Medulla oblongata (tissue), 1 donor: ENCODE data around the gene DEFB108B.
"Not testable (repeated sequence)": the region's sequence is repeated elsewhere in the genome, so short reads cannot be mapped to it uniquely, and the experiment has no call there.

Source experiments
- DNase-seq: peaks from one replicate; pipeline ENCODE4 v3.0.0-alpha.2; 2015; ENCODE audit errors: extremely low spot score

Gene DEFB108B

DNA sequence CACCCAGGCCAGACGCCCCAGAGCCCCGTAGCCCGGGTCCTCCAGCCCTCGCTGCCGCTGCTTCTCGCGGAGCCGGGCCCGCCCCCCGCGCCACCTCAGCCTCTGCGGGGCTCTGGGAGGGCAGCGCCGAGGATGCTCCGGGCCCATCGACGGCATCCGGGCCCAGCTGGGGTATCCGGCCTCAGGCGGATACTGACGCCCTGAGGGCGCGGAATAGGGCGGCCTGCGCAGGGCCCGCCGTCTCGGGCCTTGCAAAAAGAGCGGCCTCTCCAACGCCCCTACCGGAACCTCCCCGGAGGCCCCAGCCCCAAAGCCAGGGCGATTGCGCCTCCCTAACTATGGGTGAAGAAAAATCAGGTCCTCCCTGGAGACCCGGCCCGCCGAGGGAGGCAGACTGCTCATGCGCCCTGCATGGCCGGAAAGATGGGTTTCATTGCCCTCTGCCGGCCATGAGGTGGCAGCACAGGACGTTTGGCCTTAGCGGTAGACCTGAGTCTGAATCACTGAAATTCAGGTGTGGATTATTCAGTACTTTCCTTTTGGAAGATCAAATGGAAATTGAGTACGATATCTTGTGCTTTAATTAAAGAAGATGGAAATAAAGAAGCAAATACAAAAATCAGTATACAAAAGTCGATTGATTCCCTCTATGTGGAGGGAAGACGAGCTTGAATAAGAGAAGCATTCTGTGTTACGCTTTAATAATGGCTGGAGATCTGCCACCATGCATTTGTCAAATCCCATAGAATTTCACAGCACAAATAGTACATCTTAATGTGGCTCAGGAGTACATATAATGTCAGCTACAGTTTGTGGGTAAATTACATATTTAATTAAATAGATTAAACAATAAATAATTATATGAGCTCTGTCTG is 19.3 kb upstream of the DEFB108B start:
- peak; percentile 89 for DNase-seq

DNA sequence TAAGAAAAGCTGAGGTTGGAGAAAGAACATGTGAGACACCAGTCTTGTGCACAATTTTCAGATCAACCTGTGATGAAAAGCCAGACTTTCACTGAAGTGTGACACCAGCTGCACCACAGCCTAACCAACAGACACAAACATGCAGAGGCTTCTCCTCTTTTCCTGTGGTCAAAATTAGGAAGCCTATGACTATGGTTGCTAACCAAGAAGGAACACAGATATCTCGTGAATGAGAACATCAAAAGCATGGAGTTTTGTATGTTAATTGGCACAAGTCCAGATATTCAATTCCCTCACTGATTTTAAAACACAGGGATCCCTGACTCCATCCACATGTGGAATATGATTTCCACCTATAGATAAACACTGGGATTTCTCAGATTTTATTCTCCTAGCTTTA is 11.5 kb upstream of the DEFB108B start:
- not testable (repeated sequence) for DNase-seq

DNA sequence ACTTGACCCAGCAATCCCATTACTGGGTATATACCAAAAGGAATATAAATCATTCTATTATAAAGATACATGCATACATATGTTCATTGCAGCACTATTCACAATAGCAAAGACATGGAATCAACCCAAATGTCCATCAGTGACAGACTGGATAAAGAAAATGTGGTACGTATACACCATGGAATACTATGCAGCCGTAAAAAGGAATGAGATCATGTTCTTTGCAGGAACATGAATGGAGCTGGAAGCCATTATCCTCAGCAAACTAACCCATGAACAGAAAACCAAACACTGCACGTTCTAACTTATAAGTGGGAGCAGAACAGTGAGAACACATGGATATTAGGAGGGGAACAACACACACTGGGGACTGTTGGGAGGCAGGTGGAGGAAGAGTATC is 3.8 kb upstream of the DEFB108B start:
- not testable (repeated sequence) for DNase-seq

DNA sequence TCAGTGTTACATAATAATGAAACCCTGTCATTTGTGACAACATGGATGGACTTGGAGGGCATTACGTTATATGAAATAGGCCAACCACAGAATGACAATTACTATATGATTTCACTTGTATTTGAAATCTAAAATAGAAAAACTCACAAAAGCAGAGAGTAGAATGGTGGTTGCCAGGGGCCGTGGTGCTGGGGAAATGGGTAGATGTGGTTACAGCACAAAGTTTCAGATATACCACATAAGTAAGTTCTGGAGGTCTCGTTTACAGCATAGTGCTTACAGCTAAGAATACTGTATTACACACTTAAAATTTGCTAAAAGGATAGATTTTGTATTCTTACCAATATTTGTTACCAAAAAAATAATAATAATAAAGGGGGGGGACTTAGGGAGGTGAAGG is 3.3 kb upstream of the DEFB108B start:
- not testable (repeated sequence) for DNase-seq

DNA sequence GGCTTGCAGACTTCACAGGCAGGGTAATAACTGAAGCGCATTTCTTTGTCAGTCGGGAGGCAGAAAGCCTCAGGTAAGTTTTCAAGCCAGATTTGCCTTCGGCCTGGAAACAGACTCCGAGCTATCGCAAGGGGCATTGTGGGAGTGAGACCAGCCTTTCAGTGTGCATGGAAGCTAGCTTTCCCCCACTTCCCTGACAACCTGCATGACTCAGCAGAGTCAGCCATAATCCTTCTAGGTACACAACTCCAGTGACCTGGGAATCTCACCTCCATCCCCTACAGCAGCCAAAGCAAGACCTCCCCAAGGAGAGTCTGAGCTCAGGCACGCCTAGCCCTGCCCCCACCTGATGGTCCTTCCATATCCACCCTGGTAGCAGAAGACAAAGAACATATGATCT is 9.7 kb downstream of the DEFB108B start:
- not testable (repeated sequence) for DNase-seq

DNA sequence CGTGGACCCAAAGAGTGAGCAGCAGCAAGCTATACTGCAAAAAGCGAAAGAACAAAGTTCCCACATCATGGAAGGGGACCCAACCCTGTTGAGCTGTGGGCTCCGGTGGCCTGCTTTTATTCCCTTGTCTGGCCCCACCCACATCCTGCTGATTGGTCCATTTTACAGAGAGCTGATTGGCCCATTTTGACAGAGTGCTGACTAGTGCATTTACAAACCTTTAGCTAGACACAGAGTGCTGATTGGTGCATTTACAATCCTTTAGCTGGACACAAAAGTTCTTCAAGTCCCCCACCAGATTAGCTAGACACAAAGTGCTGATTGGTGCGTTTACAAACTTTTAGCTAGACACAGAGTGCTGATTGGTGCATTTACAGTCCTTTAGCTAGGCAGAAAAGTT is 10.4 kb downstream of the DEFB108B start:
- DNase-seq: not testable (repeated sequence)

DNA sequence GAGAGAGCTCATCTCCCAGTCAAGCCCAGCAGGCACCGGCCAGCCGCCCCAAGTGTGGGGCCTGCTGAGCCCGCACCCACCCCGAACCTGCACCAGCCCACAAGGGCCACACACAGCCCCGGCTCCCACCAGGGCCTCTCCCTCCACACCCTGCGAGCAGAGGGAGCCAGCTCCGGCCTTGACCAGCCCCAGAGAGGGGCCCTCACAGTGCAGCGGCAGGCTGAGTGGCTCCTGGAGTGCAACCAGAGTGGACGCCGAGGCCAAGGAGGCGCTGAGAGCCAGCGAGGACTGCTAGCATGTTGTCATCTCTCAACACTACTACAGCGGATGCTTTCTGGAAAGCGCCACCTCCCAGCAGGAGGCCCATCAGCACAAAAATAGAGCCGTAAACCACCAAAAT is 10.9 kb downstream of the DEFB108B start:
- DNase-seq: no peak

DNA sequence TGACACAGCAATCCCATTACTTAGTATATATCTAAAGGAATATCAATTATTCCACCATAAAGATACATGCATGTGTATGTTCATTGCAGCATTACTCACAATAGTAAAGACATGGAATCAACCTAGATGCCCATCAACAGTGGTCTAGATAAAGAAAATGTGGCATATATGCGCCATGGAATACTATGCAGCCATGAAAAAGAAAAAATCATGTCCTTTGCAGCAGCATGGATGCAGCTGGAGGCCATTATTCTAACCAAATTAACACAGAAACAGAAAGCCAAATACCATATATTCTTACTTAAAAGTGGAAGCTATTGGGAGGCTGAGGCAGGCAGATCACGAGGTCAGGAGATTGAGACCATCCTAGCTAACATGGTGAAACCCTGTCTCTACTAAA is 20.9 kb downstream of the DEFB108B start:
- not testable (repeated sequence) for DNase-seq

DNA sequence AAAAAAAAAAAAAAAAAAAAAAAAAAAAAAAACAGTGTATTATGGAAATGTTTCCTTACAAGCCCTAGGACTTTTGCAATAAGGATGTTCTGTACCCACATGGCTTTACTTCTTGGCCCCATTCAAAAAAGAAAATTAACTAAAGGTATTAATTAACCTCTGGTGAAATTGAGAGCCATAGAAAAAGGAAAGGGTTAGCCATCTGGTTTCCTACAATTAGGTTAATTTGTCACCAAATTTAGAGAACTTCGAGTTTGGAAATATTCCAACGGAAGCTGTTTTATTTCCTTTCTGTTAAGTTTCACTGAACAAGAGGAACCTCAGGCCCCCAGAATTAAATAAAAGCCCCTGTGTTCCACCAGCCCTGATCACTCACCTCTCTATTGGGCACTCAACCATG is 22.9 kb downstream of the DEFB108B start:
- not testable (repeated sequence) for DNase-seq

DNA sequence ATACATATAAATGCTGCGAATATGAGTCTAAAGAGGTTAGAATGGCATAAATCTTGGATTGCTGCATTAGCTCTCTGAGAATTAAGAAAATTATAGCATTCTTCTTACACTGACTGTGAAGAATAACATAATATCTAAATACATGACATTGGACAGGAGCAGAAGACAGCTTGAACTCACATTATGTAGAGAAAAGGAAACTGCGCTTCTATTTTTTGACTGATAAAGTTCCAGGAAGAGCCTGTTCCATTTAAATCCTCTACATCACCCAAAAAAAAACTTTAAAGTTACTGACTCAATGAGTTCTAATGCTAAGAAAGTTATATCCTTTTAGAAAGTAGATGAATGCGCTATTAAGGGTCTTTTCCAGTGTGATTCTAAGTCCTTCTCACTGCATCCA is 27.8 kb downstream of the DEFB108B start:
- DNase-seq: not testable (repeated sequence)

DNA sequence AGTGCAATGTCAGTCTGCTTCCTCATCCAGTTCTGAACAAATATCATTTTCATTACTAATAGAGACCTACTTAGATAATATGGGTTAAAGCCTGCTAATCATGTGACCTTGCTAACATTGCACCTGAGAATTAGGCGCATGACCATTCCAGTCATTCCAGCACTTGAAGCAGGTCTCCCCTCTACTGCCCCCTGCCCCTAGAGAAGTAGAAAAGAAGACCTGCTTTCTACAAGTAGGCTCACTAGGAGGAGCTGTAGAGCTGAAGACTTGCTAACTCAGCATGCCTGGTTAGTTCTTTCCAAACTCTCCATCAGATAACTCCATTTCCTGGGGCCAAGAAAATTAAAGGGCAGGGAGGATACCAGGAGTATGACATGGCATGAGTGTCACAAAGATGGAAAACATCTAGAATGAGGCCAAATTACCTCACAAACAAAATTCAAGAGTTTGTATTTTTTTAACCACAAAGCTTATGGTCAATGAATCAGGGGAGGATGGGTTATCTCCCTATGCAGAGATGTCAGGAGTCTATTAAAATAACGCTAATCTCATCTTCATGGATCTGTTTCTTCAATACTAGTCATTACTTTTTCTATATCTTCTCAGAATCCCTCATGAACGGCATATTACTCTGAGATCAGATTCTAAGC is 31.1 kb downstream of the DEFB108B start:
- DNase-seq: peak; percentile 40

DNA sequence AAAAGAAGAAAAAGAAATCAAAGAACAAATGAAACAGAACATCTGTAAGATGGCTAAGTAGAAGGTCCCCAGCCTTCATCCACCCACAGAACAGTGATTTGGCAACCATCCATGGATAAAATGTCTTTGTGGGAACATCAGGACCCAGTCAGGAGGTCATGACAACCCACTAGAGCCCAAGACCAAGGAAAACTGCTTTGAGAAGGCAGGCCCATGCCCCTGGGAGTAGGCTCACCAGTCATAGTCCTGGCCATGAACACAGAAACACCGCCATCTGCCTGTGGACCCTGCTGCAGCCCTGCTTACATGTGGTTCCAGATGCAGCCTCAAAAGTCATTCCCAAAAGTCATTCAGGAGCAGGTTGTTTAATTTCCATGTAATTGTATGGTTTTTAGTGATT is 34.2 kb downstream of the DEFB108B start:
- DNase-seq: not testable (repeated sequence)

DNA sequence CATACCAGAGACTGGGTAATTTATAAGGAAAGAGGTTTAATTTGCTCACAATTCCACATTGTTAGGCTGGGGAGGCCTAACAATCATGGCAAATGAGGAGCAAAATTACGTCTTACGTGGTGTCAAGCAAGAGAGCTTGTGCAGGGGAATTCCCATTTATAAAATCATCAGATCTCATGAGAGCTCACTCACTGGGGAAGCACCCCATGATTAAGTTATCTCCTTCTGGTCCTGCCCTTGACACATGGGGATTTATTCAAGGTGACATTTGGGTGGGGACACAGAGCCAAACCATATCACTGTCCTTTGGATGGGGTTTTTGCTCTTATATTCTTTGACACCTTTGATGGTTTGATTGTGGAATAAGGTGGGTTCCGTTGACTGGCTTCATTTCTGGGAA is 36.9 kb downstream of the DEFB108B start:
- DNase-seq: not testable (repeated sequence)

DNA sequence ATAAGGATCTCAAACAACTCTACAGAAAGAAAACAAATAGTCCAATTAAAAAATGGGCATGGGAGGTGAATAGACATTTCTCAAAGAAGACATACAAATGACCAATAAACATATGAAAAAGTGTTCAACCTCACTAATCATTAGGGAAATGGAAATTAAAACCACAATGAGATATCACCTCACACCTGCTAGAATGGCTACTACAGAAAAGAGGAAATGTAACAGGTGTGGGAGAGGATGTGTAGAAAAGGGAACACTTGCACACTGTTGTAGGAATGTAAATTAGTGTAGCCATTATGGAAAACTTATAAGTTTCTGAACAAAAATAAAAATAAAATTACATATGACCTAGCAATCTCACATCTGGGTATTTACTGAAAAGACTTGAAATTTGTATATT is 37.7 kb downstream of the DEFB108B start:
- not testable (repeated sequence) for DNase-seq

DNA sequence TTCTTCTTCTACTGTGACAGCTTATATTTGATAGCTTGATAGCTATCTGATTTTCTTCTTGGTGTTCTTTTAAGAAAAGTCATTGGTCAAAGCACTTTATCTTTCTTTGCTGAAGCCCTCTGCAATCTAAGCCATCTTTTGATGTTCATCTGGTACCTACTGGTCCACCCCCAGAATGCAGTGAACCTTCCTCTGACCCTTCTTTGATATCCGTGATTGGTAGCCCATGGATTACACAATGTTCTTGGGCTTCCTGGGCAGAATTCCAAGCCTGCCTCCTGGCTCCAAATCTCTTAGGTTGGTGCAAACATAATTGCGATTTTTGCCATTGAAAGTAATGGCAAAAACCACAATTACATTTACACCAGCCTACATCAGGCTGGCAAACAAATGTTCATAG is 43.3 kb downstream of the DEFB108B start:
- DNase-seq: not testable (repeated sequence)

DNA sequence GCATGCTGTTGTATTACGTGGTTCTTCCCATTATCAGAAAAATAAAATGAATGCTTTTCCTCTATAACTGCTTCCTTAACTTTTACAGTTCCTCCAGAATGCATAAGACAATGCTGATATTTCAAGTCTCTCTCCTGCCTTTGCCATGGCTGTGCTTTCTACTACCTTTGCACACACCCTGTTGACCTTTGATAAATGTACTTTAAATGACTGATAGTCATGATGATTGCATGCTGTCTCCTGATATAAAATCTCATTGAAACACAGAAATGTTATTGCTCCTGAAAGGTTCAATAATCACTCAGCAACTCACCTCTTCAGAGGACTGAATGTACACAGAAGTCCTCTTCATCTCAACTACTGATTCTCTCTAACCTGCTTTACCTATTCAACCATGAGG is 45.1 kb downstream of the DEFB108B start, which contains the start of gene DEFB131B:
TSS of gene DEFB131B (plus strand) at position 395 of the 400 bp plus-strand sequence. CDS start at position 395, 0 bp downstream.
- DNase-seq: not testable (repeated sequence)

DNA sequence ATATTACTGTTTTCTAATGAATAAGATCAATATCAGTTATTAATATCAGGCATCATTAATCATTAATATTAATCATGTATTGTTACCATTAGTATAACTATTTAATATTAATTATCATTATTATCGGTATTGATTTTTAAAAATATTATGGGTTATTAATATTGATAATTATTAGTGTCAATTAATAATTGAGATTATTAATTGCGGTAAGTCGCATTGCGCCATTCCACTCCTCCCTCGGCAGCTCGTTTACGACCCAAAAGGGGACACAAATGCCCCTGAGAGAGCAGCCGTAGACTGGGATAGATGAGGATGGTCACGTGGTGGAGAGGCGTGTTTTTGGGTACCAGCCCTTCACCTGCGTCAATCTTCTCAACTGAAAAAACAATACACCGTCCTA is 52.8 kb downstream of the DEFB108B start:
- DNase-seq: not testable (repeated sequence)
